Hematopoietic multipotent progenitor cell treated with erythropoietin and hydrocortisone succinate and interleukin-3 and kit ligand, for 8 days (in vitro differentiated cells): ENCODE data around the gene HOTAIR.
A peak's percentile ranks its signal among the peaks of the same experiment; 100 is the strongest.

Source experiments
- DNase-seq: peaks from one replicate; pipeline ENCODE4 v3.0.0-alpha.2; 2015

Gene HOTAIR

DNA sequence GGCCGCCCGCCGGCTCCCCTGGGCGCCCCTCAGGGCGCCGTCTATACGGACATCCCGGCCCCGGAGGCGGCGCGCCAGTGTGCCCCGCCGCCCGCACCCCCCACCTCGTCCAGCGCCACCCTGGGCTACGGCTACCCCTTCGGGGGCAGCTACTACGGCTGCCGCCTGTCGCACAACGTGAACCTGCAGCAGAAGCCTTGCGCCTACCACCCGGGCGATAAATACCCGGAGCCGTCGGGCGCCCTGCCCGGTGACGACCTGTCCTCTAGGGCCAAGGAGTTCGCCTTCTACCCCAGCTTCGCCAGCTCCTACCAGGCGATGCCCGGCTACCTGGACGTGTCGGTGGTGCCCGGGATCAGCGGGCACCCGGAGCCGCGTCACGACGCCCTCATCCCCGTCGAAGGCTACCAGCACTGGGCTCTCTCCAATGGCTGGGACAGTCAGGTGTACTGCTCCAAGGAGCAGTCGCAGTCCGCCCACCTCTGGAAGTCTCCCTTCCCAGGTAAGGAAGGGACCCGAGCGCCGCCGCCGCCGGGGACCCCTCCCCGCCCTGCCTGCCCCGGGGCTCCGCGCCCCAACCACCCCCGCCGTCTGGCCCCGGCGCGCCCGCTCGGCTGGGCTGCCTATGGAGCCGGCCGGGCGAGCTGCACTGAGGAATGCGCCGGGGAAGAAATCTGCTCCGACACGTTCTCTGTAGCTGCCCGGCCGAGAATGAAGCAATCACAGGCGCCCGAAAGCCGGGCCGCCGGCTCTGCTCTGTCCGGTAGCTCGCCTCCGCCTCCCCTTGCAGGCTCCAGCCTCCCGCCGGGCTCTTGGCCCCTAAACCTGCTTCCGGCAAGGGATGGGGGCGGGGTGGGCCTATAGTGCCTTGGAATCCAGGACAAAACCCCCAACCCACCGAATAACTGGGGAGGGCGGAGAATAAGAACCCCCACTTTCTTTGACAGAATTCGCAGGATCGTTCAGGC lies 35.3 kb downstream of the HOTAIR start:
- DNase-seq, result no peak

DNA sequence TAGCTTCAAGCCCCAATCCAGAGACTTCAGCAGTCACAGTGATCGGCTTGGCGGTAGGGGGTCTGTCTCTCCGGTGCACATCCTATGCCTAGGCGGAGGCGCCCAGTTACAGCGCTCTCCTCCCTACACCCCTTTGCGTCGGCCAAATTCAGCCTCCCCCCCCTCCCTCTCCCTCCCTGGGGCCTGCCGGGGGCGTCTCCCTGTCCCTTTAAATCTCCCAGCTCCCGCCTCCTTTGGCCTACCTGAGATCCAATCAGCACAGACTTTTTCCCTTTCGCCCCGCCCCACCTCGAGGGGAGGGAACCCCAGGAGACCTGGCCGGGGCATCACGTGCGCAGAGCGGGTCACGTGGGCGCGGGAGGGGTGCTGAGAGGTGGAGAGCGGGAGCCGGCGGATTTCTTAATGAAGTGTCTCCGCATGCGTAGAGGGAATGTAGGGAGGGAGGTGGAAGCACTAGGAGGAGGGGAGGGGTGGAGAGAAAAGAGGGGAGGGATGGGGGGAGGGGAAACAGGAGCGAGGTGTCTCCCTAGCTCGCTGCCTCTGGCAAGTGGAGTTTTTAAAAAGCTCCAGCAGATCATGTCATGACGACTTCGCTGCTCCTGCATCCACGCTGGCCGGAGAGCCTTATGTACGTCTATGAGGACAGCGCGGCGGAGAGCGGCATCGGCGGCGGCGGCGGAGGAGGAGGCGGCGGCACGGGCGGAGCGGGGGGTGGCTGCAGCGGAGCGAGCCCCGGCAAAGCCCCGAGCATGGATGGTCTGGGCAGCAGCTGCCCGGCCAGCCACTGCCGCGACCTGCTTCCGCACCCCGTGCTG lies 36.2 kb downstream of the HOTAIR start, which contains the start of gene HOXC13:
Gene HOXC13, plus strand, starts transcription at position 506 of the 815 bp plus-strand sequence. Its CDS starts 76 bp downstream, at position 582.
- peak; percentile 45 for DNase-seq

GRCh38 chr12:53937596-53938325 lies 37.0 kb downstream of the HOTAIR start:
- DNase-seq, result no peak

DNA sequence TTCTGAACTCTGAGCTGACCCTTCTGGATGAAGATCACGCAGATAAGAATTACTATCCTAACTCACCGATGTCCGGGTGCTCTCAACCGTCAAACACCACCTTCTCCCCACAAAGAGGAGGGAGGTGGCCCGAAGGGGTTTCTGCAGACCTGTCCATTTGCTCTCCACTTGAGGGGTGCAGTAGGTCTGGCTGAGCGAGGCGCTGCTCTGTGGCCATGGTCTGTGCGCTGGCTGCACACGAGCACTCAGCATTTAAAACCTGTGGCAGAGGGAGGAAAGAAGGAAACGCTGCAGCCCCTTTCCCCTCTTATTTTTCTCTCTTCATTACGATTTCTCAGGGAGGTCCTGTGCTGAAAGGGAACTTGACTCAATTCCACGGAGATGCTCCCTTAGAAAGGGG lies 37.7 kb downstream of the HOTAIR start:
- DNase-seq, result no peak

- no peak for DNase-seq
Measured at GRCh38 chr12:53935383-53936341, 39.1 kb downstream of the HOTAIR start.

DNA sequence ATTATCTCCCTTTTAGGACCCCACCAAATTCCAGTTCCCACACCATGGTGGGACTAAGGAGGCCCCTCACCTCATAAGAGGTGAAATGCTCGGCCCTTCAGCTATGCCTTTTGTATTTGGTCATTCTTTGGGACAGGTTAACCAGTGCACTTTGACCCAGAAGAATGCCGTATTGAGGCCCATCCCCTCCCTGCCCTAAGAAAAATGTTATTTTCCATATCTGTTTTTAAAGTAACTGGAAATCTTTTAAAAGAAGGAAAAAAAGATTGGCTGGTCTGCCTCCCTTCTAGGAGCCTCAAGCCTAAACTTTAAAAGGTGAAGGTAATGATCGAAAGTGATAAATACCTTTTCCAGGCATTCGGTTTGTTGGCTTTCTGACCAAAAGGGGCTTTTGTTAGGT lies 41.8 kb downstream of the HOTAIR start:
- no peak for DNase-seq

DNA sequence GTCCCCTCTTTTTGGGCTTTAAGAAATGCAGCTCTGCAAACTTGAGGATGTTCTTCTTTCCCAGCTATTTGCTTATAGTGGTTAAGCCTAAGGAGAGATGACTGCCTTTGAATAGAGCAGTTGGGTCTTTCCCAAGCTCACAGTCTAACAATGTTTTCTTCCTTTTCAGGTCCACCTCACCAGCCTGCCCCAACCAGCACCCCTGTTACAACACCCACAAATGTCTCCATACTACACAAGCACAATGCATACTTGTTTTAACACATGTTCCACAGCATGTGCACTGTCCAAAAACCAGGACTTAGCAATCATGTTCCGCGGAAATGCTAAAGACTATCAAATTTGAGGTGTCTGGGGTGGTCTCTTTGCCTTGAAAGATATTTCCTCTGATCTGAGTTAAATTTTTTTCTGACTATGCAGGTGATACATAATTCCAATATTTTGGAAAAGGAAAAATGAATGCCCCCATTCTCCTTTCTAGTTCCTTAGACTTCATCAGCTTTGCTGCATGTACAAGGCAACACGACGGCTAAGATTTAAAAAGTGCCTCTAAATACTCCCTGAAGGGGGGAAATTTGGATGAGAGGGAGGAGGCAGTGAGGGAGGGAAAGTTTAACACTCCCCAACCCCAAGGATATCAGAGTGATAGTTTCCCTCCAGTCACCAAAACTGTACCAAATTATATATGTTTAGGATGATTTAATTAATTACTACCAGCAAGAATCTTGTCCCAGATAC lies 42.7 kb downstream of the HOTAIR start:
- DNase-seq, result no peak

DNA sequence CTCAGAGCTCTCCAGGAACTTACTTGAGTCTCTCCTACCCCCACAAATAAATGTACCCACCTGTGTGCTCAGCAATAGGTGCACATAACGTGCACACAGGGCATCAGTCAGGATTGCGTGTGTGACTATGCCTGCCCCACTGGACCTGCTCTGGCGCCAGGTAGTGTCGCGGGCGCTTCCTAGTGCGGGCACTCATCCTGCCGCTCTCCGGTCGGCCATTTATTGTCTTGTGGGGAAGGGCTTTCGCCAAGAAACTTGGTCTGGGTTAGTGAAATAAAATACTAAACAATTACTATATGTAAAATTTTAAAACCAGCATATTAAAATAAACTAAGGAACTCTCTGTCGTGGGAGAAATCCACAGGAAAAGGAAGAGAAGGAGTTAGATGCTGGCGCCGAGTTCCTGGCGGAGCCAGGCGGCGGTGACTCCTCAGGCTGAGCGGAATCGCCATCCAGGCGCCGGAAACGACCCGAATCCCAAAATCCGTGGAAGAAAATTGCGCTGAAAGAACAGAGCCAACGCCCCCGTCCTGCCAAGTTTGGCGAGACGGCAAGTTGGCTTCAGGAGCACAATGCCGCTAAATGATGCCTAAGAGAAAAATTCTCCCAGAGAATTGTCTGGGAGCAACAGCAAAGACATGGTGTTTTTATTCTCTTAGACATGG lies 44.0 kb downstream of the HOTAIR start:
- no peak for DNase-seq

GRCh38 chr12:53929527-53929926 lies 45.2 kb downstream of the HOTAIR start:
- no peak for DNase-seq

GRCh38 chr12:53928054-53928835 lies 46.5 kb downstream of the HOTAIR start:
- DNase-seq, result no peak

- no peak for DNase-seq
Measured at GRCh38 chr12:53927220-53928029, 47.3 kb downstream of the HOTAIR start.

- DNase-seq, result no peak
Measured at GRCh38 chr12:53924521-53925405, 50.0 kb downstream of the HOTAIR start.

DNA sequence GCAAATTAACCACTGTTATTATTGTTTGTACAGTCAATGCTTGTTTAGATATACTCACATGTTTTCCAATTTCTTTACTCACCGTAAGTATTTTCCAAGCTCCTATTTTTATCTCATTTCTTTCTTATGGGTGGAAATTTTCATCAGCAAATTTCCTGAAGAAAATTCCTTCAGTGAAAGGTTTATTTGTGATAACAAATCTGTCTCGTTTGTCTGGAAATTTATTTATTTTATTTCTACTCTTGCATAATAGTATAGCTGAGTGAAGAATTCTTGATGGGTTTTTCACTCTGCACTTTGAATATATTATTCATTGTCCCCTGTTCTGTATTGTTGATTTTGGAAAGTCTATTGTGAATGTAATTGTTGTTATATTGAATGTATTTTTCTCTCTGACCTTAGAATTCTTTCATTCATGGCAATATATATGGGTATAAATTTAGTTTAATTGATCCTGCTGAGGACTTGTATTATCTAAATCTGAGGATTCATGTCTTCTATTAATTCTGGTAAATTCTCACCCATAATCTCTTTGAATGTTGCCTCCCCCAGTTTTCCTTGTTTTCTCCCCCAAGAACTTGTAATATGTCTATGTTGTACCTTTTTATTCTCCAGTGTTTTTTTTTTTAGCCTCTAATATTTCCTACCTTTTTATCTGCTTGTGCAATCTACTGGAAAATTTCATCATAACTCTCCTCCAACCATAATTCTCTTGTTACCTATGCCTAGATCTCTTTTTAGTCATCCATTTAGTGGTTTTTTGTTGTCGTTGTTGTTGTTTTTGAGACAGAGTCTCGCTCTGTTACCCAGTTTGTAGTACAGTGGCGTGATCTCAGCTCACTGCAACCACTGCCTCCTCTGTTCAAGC lies 57.7 kb downstream of the HOTAIR start:
- no peak for DNase-seq
